NCI-H748 (cell line): ENCODE results near the gene TRAIP.

Experiments used
- DNase-seq: peaks from one replicate; lab custom pipeline; 2025; ENCODE audit not compliant: unreplicated experiment; lab: John Stamatoyannopoulos, UW

Gene TRAIP

GRCh38 chr3:49876567-49876966 is 20.2 kb upstream of the TRAIP start:
- no peak for DNase-seq

- DNase-seq: no peak
These were observed 17.3 kb upstream of the TRAIP start for GRCh38 chr3:49873623-49874022.

DNA sequence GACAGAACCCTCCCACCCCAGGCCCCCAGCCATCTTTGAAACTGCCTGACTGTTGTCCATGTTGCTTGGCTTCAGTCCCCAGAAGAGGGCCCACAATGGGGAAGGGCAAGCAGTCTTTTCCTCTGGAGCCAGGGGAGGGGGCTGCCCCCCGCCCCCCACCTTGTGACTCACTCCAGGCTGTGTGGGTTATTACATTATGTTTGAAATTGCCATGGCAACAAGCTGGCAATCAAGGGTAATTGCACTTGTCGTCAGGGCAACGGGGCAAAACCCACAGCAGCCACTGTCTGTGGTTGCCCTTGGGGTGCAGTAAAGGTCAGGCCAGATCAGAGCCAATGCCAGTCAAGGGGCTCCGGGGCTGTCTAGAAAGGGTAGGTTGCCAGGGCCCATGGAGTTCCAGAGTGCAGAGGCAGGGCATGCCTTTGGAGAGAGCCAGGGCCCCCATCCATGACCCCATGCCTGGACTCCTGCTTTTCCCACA is 16.5 kb upstream of the TRAIP start:
- no peak for DNase-seq

DNA sequence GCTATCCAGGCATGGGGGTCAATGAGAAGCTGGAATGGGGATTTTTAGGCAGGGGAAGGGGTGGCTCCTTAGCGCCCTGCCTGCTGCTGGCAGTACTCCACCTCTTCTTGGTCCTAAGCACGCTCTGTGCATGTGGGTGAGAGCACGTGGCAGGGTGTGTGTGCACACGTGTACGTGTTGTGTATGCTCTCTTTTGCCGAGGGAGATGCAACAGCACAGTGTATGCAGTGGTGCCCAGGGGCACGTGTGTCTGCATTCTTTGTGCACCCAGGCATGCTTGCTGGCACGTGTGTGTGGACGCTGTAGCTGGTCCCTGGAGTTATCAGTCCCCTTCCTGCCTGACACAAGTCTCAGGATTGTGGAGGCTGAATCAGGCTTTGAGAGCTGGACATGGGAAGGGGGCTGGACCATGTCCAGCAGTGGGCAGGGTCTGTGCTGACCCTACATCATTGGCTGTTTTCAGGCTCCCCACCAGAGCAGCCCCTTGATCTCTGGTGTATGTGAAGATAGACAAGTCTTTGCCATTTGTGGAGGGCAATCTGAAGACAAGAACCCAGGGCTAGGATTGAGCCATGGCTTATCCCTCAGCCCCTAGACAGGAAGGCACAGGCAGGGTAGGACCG is 15.3 kb upstream of the TRAIP start:
- no peak for DNase-seq

GRCh38 chr3:49869525-49870126 is 13.3 kb upstream of the TRAIP start, which contains the start of gene CAMKV:
Gene CAMKV, minus strand, starts transcription at chr3:49869906. Its CDS starts 7,518 bp downstream, at chr3:49862388.
- peak; percentile 67 for DNase-seq

- peak; percentile 38 for DNase-seq
These were observed 12.6 kb upstream of the TRAIP start for GRCh38 chr3:49868862-49869466.

- no peak for DNase-seq
These were observed 11.5 kb upstream of the TRAIP start for GRCh38 chr3:49867871-49868321.

- no peak for DNase-seq
These were observed 11.0 kb upstream of the TRAIP start for GRCh38 chr3:49867400-49867799.

DNA sequence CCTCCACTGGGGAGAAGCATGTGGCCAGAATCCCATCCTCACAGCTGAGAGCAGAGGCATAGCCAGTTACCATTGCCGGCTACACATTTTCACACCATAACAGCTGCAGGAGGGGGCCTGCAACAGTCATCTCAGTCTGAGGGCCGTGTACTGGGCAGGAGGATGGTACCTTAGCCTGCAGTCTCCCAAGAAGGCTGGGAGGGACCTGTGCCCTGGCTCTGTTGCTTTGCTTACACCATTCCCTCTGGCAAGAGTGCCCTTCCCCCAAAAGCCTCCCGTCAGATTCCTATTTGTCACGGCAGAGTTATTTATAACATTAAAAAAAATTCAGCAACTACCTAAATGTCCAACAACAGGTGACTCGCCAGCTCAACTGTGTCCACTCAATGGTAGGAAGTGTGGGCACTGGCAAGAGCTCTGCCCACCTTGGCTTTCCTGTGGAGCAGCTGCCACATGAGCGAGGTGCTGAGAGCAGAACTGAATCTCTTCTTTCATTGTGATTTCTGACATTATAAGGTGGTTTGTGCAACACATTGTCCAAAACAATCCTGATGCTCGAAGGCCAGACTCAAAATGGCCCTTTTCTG is 8.9 kb upstream of the TRAIP start:
- no peak for DNase-seq

GRCh38 chr3:49864505-49864904 is 8.1 kb upstream of the TRAIP start:
- no peak for DNase-seq

- no peak for DNase-seq
These were observed 3.4 kb upstream of the TRAIP start for GRCh38 chr3:49859576-49860305.

DNA sequence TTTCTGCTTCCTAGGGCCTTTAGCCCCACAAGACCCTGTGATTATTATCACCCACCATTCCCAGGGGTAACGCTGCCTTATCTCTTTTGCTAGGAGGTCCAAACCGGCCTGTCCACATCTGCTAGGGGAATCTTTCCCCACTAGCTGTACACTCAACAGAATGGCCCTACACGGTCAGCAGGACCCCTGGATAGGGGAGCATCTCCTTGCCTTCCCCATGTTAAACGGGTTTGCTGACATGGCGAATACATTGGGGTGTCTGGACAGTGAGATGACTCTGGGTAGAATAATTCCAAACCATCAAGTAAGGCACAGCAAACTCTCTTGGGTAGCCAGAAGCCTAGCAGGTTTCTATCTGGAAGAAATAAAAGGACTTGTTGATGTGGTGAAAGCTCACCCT is 702 bp downstream of the TRAIP start:
- DNase-seq: no peak

DNA sequence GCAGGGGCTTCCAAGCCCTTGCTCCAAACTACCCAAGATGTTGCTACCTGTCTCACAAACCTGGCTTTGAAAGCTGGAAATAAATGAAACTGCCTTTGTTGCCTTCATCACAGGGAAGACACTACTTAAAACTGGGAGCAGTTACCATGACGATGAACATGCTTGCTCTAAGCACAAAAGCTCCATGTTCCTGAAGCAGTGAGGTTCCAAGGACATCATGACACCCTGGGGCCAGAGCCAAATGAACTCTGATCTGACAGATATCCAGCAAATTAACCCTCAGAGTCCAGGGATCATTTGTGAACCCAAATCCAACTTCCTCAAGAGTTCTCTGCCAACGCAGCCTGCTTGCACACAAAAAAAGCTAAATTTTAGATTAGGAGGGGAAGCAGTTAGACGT is 10.7 kb downstream of the TRAIP start:
- no peak for DNase-seq

DNA sequence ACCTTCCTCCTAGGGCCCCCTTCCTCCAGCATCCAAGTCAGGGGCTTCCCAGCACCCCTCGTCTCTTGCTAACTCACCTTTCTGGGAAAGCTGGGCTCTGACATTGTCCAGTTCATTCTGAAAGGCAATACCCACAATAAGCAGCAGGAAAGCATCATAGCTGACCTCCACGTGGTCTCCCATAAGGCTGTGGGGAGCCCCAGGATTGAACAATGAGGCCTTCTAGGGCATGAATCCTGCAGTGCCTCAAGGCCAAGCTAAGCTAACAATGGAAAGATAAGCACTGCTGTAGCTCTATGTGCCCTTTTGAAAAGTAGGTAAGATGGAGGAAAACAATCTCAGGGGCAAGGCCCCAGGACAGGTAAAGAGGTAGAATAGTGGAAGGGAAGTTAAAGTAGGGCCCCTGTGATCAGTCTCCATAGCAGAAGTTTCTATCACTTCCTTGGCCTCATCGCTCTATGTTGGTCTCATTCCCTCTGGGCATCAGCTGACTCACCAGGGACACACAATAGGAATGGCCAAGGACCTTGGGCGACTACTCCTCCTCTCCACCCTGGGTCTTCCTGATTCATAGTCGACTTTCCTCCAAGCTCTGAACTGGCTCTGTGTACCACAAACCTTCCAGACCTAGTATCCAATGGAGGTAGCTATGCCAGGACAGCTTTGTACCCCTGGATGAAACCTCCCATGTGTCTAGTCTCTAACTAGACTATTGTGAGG is 11.7 kb downstream of the TRAIP start:
- no peak for DNase-seq

DNA sequence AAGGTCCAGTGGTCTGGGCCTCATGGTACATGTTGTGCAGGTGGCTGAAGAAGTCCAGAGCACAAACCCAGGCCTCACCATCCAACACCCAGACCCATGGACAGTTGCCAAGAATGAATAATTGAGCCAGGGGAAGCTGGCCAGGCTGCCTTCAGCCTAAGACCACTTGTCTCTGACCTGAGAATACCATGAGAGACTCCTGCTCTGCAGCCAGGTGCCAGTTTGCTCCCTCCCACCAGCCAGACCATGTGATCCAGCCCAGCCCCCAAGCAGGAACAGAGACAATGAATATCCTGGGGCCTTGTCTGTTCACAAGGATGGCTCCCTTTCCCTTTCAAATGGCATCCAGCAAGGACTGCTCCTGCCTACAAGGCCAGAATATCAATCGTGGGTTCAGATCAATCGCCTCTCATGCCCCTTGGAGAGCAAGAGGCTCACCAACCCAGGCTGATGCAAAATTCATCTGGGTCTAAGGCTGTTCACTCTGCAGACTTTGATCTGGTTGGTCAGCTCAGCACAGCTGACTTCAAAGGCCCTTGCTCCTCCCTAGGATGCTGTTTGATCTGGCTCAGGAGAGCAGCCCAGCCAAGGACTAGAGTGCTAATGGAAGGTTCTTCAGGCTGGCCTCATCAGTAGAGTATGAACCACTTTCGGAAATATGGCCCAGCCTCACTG is 13.4 kb downstream of the TRAIP start:
- no peak for DNase-seq

GRCh38 chr3:49841806-49842205 is 14.6 kb downstream of the TRAIP start:
- DNase-seq: no peak

- no peak for DNase-seq
These were observed 15.2 kb downstream of the TRAIP start for GRCh38 chr3:49841126-49841696.

GRCh38 chr3:49840388-49840787 is 16.0 kb downstream of the TRAIP start:
- DNase-seq: no peak

DNA sequence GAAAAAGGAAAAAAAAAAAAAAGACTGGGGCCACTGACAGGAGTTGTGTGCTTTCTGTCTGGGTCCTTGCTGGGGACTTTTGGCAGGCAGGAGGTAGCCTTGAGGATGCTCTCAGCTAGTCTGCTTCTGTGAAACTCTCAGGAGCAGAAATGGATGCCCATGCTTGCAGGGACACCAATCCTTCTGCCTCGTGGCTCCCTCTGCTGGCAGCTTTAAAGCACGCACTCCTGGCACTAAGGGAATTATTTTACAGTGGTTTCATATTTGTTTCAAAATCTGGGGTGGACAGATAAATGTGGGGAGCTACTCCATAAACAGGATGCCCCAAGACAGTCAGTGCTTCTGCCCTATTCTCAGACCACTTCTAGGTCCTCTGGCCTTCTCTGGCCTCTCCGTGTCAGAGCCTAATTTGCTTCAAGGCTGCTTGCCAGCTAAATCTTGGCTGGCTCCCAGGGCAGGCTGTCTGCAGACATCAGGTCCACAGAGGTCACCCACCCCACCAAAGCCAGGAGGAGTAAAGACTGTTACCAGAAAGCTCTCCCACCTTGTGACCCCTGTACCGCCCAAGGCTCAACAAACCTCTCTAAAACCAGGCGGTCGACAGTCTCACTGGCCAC is 17.1 kb downstream of the TRAIP start:
- peak; percentile 55 for DNase-seq
